CMK (cell line): ENCODE measurements around the gene SLC35B1.
"Not testable (repeated sequence)": the region's sequence is repeated elsewhere in the genome, so short reads cannot be mapped to it uniquely, and the experiment has no call there.

ENCODE experiments used
- DNase-seq: peaks from one replicate; pipeline ENCODE4 v3.0.0-alpha.2; 2010; ENCODE audit warnings: low read depth

SLC35B1 gene

GRCh38 chr17:49734515-49735490 is 27.0 kb upstream of the SLC35B1 start:
- no peak for DNase-seq

- no peak for DNase-seq
These were observed 23.7 kb upstream of the SLC35B1 start for GRCh38 chr17:49731435-49731831.

- DNase-seq: no peak
These were observed 23.1 kb upstream of the SLC35B1 start for GRCh38 chr17:49730785-49731434.

- DNase-seq: no peak
These were observed 22.5 kb upstream of the SLC35B1 start for GRCh38 chr17:49730078-49730784.

- DNase-seq: no peak
These were observed 21.3 kb upstream of the SLC35B1 start for GRCh38 chr17:49729069-49729468.

- no peak for DNase-seq
These were observed 20.7 kb upstream of the SLC35B1 start for GRCh38 chr17:49728425-49728824.

GRCh38 chr17:49727380-49727779 is 19.6 kb upstream of the SLC35B1 start:
- no peak for DNase-seq

- DNase-seq: no peak
These were observed 17.8 kb upstream of the SLC35B1 start for GRCh38 chr17:49725452-49726130.

- DNase-seq: not testable (repeated sequence)
These were observed 16.8 kb upstream of the SLC35B1 start for GRCh38 chr17:49724552-49724951.

GRCh38 chr17:49723423-49723822 is 15.7 kb upstream of the SLC35B1 start:
- DNase-seq: no peak

- DNase-seq: no peak
These were observed 14.3 kb upstream of the SLC35B1 start for GRCh38 chr17:49722066-49722465.

GRCh38 chr17:49717371-49717861 is 9.7 kb upstream of the SLC35B1 start:
- DNase-seq: no peak

GRCh38 chr17:49716668-49717364 is 9.1 kb upstream of the SLC35B1 start:
- DNase-seq: no peak

GRCh38 chr17:49715717-49716279 is 8.0 kb upstream of the SLC35B1 start:
- DNase-seq: no peak

- no peak for DNase-seq
These were observed 7.5 kb upstream of the SLC35B1 start for GRCh38 chr17:49715216-49715615.

- DNase-seq: peak; percentile 74
These were observed 885 bp upstream of the SLC35B1 start for GRCh38 chr17:49708515-49709183.

- DNase-seq: no peak
These were observed 537 bp downstream of the SLC35B1 start for GRCh38 chr17:49707246-49707607.

GRCh38 chr17:49705254-49705653 is 2.5 kb downstream of the SLC35B1 start:
- no peak for DNase-seq

- no peak for DNase-seq
These were observed 4.0 kb downstream of the SLC35B1 start for GRCh38 chr17:49703557-49704277.

- no peak for DNase-seq
These were observed 6.8 kb downstream of the SLC35B1 start for GRCh38 chr17:49700960-49701359.
